Umbilical cord (tissue), 2 donors: ENCODE data around the gene CNPY4. TPM values are rescaled to one million over a fixed set of nuclear protein-coding genes. Genes with fewer than 3 reads are reported as not detected.

Experiments used
- DNase-seq: peaks from one replicate; pipeline ENCODE4 v3.0.0-alpha.2; 2015; ENCODE audit warnings: low spot score
- total RNA-seq: library from RNA; depleted of rRNA; stranded (reverse); fragments of >200 nt; gene quantifications from one replicate; pipeline ENCODE4 v1.2.3, GENCODE V29; 2014; ENCODE audit warnings: low replicate concordance; ENCODE audit not compliant: insufficient read depth

Gene CNPY4
- total RNA-seq, 1 donor from 2014 or later = 33.0 TPM

DNA sequence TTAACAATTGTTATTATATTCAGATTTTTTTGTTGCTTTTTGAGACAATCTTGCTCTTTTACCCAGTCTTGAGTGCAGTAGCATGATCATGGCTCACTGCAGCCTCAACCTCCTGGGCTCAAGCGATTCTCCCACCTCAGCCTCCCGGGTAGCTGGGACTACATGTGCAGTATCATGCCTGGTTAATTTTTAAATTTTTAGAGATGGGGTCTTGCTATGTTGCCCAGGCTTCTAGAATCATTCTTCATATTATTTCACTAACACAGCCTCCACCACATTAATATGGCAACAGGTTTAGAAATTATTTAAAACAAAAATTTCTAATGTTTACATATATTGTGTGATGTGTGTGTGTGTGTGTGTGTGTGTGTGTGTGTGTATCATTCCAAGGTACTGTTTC lies 27.8 kb downstream of the CNPY4 start:
- no peak for DNase-seq

DNA sequence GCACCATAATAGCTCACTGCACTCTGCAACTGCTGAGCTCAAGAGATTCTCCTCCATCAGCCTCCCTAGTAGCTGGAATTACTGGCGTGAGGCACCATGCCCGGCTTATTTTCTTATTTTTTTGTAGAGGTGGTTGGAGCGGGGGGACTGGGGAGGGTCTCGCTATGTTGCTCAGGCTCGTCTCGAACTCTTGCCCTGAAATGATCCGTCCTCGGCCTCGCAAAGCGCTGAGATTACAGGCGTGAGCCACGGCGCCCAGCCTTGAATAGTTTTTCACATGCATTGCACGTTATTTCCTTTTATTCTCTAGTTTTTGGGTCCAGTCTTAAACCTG lies 28.8 kb downstream of the CNPY4 start:
- DNase-seq = no peak

DNA sequence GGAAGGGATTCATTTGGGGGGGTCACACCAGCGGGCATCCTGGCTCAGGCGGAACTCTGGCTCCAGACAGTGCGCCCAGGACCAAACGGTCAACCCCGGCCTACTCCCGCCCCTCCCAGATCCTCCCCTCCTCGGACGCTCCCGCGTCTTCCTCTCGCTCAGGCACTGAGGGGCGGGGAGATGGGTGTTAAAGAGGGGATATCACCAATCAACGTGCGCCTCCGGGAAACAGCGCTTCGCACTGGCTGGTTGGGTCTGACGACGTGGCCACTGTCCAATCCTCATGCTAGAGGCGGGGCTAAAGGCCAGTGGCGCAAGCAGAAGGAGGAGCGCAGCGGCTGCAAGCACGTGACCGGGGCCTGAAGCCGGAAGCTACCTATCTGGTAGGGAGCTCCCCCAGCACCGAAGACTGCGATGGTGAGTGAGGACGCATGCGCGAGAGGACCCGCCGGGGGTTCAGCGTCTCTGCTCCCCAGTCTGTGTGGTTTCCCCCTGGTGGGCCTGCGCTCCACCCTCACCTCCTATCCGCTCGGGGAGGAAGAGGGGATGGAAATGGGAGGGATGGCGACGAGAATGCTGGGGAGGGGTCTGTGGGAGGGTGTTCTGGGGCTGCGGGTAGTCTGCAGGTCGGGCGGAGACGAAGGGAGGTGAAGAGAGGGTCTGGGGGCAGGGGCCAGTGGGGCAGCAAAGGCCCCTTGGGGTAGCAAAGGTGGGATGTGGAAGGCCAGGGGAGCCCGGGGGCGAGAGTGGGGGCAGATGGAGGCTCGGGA lies 29.3 kb downstream of the CNPY4 start, which contains the start of gene LAMTOR4:
Gene LAMTOR4, plus strand, starts transcription at position 360 of the 770 bp plus-strand sequence. Its CDS starts 55 bp downstream, at position 415.
- peak; percentile 100 for DNase-seq

DNA sequence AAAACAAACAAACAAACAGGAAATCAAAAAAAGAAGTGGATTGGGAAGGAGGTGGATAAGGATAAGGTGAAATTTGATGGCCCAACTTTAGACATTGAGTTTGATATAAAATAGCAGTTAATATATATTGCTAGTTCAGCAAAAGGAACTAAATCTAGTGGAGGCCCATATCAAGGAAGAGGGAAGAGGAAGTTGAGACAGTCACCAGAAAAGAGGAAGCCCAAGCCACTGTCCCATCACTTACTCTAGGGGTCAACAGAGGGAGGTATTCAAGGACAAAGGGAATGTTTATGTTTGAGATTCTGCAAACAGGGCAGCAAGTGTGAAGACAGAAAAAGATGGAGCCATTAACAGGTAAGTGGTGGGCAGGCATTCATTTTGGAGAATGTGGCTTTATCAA lies 33.0 kb downstream of the CNPY4 start:
- no peak for DNase-seq

DNA sequence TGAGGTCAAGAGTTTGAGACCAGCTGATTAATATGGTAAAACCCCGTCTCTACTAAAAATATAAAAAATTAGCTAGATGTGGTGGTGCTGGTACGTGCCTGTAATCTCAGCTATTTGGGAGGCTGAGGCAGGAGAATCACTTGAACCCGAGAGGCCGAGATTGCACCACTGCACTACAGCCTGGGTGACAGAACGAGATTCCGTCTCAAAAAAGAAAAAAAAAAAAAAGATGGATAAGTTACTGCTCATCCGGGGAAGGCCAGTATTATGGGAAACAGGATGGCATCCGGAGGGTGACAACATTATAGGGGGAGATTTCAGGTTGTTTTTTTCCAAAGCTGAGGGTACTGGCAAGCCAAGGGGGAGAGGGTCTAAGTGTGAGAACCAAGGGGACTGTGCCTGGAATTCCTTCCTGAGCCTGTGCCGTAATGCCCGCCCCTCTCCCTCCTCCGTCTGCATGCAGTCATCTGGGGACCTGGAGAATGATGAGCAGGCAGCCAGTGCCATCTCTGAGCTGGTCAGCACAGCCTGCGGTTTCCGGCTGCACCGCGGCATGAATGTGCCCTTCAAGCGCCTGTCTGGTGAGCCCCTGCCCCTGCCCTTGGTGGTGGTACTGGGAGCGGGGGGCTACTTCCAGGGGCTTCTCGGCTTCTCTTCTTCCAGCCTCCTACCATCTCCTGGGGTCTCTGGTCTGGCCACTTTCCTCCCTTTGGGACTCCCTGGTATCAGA lies 33.7 kb downstream of the CNPY4 start:
- no peak for DNase-seq

DNA sequence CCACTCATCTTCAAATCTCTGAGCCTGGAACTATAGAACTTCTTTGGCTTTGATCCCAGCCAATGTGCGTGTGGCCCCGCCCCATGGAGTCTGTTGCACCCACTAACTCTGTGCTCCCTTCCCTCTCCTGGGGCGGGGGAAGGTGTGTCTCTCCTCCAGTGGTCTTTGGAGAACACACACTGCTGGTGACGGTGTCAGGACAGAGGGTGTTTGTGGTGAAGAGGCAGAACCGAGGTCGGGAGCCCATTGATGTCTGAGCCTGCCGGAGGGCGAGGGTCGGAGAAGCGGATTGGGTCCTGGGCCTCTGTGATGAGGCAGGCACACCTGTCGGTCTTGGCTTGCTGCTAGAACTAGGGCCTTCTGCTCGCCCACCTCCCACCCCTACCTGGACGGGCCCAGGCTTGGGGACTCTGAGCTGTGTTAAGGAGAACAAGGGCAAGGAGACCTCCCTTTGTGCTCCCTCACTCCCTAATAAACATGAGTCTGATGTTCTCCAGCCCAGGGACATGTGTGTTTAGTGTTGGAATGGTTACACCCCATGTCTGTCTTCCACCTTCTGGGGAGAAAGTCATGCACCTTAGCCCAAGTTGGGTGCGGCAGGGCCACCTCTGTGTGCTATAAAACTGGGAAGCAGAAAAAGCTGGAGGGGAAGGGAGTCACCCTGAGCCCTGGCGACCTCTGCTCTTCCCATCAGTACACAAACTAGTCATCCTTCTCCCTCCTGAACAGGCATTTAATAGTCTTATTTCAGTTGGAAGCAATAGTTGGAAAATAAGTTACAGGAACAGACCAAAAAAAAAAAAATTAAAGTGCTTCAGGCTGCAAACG lies 34.5 kb downstream of the CNPY4 start:
- DNase-seq = no peak

DNA sequence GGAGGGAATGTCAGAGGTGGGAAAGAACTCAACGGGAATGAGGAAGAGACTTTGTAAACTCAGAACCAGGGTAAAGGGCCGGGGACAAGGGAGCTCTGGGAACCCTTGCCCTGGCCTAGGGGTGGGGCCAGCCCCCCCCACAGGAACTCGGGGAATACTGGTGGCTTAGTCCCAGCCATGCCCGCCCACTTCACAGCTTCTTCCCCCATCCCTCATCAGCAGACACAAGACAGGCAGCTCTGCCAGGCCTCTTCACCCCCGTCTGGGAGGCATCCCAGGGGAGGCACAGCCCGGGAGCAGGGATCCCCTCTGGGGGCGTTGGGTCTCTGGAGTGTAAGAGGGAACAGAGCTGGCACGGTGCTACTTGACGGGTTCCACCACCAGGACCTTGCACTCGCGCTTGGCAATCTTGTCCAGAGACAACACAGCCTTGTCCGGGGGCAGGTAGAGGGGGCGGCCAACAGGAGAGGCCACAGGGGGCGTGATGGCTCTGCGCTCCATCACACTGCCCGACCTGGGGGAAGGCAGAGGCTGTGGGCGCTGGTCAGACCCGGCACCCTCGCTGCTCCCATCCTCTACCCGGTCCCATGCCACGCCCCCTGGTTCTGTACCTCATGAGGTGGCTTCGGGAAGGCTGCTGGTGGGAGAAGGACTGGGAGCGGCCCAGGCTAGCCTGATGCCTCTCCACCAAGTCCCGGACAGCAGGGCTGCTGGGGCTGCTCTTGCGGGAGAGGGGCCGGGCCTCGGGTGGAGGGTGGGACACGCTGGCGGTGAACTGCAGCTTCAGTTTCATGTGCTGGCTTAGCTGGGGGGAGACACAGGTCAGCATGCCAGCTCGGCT lies 35.4 kb downstream of the CNPY4 start:
- no peak for DNase-seq

DNA sequence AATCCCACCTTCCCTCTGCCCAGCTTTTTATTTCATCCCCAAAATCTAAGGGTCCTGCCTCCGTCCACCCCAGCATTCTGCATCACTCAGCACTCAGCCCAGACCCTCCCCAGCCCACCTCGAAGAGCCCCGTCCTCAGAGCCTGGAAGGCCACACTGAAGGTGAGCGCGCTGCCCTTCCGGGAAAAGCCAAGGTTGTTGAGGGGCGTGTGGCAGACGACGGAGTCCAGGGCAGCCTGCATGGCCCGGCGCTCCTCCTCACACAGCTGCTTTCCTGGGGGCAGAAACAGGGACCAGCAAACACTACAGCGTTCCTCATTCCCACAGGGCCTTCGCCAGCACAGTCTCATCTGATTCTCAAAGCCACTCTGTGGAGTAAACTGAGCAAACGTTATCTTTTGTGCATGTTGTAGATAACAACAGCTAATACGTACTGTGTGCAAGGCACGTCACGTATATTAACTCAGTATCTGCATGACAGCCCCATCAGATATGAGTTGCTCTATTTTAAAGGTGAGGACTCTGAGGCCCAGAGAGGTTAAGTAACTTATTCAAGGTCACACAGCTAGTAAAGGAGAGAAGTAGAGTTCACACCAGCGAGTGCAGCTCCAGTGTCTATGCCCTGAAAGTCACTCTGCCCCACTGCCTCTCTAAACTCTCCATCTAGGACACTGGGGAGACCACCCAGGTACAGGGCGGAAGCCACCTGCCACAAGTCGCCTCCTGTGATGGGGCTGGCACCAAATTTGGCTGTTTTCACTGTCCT lies 36.3 kb downstream of the CNPY4 start:
- DNase-seq = no peak

DNA sequence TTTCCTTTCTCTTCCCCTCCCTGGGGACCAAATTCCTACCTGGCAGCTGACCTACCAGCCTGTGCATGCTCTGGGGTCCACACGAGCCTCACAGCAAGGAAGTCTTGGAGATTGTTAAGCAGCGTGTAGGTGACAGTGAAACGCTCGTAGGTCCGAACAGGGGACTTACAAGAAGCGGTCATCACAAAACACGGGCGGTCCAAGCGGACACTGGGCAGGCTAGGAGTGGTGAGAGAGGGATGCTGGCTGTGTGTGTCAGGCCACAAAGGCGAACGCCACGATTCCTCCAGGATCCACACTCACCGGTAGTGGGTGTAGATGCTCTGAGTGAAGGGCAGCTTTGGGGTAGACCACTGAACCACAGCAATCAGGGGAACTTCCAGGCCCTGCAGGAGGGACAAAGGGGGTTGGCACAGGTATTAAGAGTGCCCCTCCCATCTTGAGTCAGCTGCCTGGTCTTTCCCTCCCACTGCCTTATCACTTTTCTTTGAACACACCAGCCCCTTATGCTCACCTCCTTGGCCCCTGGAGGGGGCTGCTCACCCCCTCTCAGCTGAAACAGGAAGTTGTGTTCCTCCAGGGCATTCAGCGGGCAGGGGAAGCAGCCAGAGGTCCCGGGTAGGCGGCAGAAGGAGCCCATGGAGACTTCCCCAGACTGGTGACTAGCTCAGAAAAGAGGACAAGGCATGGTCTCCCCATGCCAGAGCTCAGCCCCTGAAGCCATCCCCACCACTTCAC lies 37.1 kb downstream of the CNPY4 start:
- no peak for DNase-seq

DNA sequence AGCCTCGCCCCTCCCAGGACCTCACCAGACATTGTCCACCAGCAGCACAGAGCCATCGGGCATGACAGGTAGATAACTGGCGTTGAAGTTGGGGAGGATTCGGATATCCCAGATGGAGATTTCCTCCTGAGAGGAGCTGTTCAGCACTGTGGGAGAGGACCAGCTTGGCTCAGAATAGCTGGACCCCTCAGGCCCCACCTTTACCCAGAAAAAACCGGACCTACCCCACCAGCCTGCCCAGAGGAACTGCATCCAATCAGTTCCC lies 37.6 kb downstream of the CNPY4 start:
- no peak for DNase-seq

DNA sequence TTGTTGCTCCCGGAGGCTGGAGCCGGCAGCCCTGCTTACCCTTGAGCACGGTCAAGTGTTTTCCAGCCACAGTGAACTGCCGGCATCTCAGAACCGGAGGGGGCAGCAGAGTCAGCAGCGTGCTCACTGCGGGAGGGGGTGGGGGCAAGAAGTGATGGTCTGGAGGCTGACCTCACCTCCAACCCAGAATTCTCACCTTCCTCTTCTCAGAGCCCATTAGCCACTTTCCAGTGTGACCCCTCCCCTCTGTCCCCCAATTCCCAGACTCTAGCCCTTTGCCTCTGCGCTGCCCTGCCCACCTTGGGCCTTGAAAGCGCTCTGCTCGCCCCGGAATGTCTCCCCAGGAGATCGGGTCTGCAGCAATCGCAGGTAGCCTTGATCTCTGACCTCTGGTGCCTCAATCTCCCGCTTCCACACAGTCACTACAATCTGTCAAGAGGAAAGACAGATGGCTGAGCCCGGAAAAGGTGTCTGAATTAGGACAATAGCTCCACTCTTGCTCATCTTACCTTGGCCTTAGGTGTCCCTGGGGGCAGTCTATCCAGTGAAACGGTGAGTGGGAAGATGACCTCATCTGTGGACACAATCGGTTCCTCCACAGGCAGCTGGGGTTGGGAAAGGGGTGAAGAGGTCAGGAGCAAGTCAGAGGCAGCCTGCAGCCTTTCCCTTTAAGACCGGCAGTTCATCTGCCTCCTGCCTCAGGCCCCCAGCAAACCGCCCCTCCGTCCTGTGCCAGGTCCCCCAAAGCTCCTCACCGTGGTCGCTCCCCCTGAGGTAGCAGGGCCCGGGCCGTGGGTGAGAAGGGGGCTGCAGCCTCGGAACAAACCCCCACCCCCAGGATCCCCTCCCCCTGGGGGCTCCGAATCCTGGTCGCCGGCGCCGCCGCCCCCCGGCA lies 38.1 kb downstream of the CNPY4 start:
- DNase-seq = no peak

DNA sequence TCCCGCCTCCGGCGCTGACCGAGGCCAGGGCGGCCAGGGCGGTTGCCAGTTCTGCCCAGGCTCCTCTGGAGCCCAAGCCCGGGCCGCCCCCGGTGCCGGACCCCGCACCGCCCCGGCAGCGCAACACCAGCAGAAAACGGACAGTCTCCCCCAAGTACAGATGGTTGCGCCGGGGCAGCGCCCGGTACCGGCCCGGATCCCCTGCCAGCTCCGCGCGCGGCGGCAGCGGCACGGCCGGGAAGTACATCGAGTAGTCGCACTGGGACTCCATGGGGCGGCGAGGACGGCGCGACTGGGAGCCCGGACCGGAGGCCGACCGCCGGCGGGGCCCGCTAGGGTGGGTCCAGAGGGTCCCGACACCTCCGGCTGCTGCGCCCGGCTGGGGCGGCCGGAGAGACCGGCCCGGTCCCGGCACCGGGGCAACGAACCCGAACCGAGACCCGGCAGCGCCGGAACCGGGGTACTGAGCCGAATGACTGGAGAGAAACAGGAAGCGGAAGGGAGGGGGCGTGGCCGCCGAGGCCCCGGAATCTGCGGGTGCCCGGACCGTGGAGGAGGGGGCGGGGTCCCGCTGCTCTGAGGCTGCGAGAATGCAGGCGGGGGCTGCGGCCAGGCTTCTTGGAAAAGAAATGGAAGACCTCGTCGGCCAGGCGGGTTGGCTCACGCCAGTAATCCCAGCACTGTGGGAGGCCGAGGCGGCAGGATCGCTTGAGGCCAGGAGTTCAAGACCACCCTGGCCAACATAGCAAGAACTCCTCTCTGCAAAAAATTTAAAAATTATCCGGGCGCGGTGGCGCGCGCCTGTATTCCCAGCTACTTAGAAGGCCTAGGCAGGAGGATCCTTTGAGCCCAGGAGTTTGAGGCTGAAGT lies 39.0 kb downstream of the CNPY4 start, which contains the start of gene TRAPPC14:
Gene TRAPPC14, minus strand, starts transcription at position 495 of the 870 bp plus-strand sequence. Its CDS starts 224 bp downstream, at position 271.
- DNase-seq = peak; percentile 90

DNA sequence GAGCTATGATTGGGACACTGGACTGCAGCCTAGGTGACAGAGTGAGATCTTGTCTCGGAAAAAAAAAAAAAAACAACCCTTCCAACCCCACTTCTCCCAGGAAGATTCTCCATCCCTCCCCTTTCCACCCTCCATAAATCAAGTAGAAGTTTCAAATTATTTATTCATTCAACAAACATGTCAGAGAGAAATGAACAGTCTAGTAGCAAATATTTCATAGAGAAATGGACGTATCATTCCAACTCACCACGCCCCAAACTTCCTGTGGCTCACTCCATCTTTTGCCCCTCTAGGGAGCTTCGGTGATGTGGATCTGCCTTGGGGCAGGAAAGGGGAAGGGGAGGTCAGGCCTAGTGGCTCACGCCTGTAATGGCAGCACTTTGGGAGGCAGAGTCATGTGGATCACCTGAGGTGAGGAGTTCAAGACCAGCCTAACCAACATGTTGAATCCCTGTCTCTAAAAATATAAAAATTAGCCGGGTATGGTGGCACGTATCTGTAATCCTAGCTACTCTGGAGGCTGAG lies 39.7 kb downstream of the CNPY4 start:
- no peak for DNase-seq

DNA sequence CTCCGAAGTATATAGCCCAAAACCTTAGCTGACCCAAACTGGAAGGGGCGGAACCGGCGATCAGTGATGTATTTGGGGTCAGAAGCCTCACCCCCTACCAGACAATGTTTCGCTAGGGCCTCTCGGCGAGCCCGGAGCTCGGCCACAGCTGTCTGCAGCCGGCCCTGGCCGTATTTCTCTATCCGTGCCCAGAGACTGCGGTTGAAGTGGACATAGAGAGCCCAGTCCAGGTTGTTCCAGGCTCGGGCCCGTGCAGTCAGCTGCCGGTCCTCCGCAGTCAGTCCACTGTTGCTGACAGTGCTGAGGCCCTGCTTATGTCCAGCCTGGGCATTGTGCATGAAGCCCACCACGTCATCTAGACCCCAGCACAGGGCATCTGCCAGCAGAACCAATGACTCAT lies 40.6 kb downstream of the CNPY4 start:
- no peak for DNase-seq

DNA sequence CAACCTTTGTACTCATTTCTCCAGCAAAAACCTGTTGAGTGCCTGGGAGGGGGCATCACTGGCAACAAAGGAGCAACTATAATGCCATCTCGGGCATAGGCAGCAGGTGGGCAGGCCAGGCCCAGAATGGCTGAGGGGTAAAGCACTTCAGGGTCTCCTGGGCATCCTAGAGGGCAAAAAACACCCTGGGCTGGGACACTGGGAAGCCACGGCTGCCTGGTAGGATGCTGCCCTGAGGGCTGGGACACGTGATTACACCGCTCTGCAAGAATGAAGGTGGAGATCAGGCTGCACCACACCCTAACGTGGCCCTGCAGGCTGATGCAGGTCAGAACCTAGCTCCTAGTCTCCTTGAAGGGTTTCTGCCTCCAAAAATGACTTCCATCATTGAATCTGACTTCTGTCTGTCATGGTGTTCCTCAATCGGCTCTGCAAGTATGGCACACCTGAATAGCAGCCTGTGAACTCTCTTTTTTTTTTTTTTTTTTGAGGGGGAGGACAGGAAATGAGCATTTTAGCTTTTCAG lies 43.6 kb downstream of the CNPY4 start:
- DNase-seq = peak; percentile 32

DNA sequence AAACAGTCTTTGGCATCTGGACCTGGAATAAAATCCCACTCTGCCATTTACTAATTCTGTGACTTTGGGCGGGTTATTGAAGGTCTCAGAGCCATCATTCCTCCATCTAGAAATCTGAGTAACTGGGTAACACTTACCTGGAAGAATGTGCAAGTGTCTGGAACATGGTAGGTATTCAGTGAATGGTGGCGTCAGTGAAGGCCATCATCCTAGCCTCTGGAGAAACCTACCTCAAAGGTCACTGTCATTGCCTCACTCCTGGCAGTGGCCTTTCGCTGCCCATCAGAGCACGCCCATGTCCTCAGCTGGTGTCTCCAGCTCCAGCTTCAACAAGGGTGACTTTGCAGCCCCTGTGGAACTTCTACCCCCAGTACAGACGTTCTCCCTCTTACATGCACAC lies 44.4 kb downstream of the CNPY4 start:
- DNase-seq = no peak

DNA sequence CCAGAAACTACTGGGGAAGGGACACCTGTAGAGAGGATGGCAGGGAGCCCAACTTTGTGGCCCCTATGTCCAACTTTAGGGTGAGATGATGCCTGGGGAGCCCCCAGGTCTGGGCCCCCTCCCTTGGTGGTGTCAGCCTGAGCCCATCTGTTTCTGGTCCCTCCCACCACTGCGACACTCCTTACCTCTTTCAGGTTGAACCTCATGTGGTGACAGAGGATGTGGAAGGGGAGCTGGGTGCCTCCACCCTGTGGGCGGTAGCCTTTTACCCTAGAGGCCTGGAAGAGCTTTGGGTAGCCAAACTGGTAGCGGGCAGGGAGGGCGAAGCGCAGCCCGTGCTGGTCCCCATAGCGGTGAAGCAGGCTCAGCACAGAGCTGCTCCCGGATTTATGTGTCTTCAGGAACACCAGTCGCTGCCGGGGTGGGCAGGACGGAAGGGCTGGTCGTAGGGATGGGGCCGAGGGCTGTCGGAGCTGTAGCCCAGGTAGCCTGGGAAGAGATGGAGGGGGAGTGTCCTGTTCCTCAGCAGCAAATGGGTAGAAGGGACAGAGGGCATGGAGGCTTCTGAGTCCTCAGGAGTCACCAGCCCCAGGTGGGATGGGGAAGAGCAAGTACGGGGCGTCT lies 47.0 kb downstream of the CNPY4 start:
- no peak for DNase-seq
